ENCODE measurements around the gene MYMX.

GRCh38 chr6:44267252-44267651, 50.5 kb downstream of the MYMX start:
- TF ChIP-seq POLR2A (IDR thresholded peaks at IDR 0.05; ENCODE audit: low read depth, low read length) (no peak), SMC3 (IDR thresholded peaks at IDR 0.05; ENCODE audit: low read depth, low read length) (no peak), MAZ (IDR thresholded peaks at IDR 0.05; ENCODE audit: borderline replicate concordance, low read depth, low read length) (no peak)
- TF ChIP-seq, protein P1, sequence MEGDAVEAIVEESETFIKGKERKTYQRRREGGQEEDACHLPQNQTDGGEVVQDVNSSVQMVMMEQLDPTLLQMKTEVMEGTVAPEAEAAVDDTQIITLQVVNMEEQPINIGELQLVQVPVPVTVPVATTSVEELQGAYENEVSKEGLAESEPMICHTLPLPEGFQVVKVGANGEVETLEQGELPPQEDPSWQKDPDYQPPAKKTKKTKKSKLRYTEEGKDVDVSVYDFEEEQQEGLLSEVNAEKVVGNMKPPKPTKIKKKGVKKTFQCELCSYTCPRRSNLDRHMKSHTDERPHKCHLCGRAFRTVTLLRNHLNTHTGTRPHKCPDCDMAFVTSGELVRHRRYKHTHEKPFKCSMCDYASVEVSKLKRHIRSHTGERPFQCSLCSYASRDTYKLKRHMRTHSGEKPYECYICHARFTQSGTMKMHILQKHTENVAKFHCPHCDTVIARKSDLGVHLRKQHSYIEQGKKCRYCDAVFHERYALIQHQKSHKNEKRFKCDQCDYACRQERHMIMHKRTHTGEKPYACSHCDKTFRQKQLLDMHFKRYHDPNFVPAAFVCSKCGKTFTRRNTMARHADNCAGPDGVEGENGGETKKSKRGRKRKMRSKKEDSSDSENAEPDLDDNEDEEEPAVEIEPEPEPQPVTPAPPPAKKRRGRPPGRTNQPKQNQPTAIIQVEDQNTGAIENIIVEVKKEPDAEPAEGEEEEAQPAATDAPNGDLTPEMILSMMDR (conservative IDR thresholded peaks at IDR 0.05; ENCODE audit: low read depth, low read length) = no peak

All from IMR-90 (cell line).